HEK293 (cell line): ENCODE results near the gene PDCD7.

Source experiments
- GFI1B ChIP-seq: fragments of 450-650 bp; formaldehyde crosslinking; IDR thresholded peaks from 2 replicates; pipeline ENCODE4 v1.5.1; 2016; ENCODE audit warnings: missing biosample characterization, missing genetic modification characterization
- HOXA7 ChIP-seq: sonication (generic); formaldehyde crosslinking; IDR thresholded peaks from 2 replicates; pipeline ENCODE4 v1.8.1; 2022; ENCODE audit warnings: missing genetic modification reagents, borderline replicate concordance
- KLF8 ChIP-seq: fragments of 450-650 bp; formaldehyde crosslinking; IDR thresholded peaks from 2 replicates; pipeline ENCODE4 v1.5.1; 2016; ENCODE audit warnings: missing biosample characterization, missing genetic modification characterization
- KLF9 ChIP-seq: fragments of 450-650 bp; formaldehyde crosslinking; IDR thresholded peaks from 2 replicates; pipeline ENCODE4 v1.5.1; 2016; ENCODE audit warnings: missing biosample characterization, missing genetic modification characterization, low read depth
- PRDM4 ChIP-seq: fragments of 450-650 bp; formaldehyde crosslinking; IDR thresholded peaks from 2 replicates; pipeline ENCODE4 v1.5.1; 2017; ENCODE audit warnings: missing biosample characterization, missing genetic modification characterization
- REST ChIP-seq: fragments of 450-650 bp; formaldehyde crosslinking; IDR thresholded peaks from 2 replicates; pipeline ENCODE4 v1.5.1; 2016; ENCODE audit warnings: missing biosample characterization, missing genetic modification characterization
- SP7 ChIP-seq: fragments of 450-650 bp; formaldehyde crosslinking; IDR thresholded peaks from 2 replicates; pipeline ENCODE4 v1.5.1; 2016; ENCODE audit warnings: missing biosample characterization, missing genetic modification characterization
- TCF7L2 ChIP-seq: IDR thresholded peaks from 2 replicates; pipeline ENCODE4 v1.6.1; 2011; ENCODE audit warnings: low read depth, mild to moderate bottlenecking, inconsistent platforms, low read length, moderate library complexity, borderline replicate concordance
- ZBTB20 ChIP-seq: fragments of 450-650 bp; formaldehyde crosslinking; IDR thresholded peaks from 2 replicates; pipeline ENCODE4 v1.5.1; 2016; ENCODE audit warnings: missing biosample characterization, missing genetic modification characterization
- ZFP37 ChIP-seq: fragments of 450-650 bp; formaldehyde crosslinking; IDR thresholded peaks from 2 replicates; pipeline ENCODE4 v1.5.1; 2016; ENCODE audit warnings: missing biosample characterization, missing genetic modification characterization
- ZFP69B ChIP-seq: fragments of 450-650 bp; formaldehyde crosslinking; IDR thresholded peaks from 2 replicates; pipeline ENCODE4 v1.5.1; 2016; ENCODE audit warnings: missing biosample characterization, missing genetic modification characterization
- ZIC2 ChIP-seq: fragments of 450-650 bp; formaldehyde crosslinking; IDR thresholded peaks from 2 replicates; pipeline ENCODE4 v1.5.1; 2016; ENCODE audit warnings: missing biosample characterization, missing genetic modification characterization
- ZNF132 ChIP-seq: fragments of 450-650 bp; formaldehyde crosslinking; IDR thresholded peaks from 2 replicates; pipeline ENCODE4 v1.5.1; 2017; ENCODE audit warnings: missing biosample characterization, missing genetic modification characterization, borderline replicate concordance
- ZNF140 ChIP-seq: fragments of 450-650 bp; formaldehyde crosslinking; IDR thresholded peaks from 2 replicates; pipeline ENCODE4 v1.5.1; 2016; ENCODE audit warnings: missing biosample characterization, missing genetic modification characterization
- ZNF19 ChIP-seq: fragments of 450-650 bp; formaldehyde crosslinking; IDR thresholded peaks from 2 replicates; pipeline ENCODE4; 2016; ENCODE audit warnings: missing biosample characterization, missing genetic modification characterization, low read depth
- ZNF2 ChIP-seq: fragments of 450-650 bp; formaldehyde crosslinking; IDR thresholded peaks from 2 replicates; pipeline ENCODE4 v1.5.1; 2016; ENCODE audit warnings: missing biosample characterization, missing genetic modification characterization
- ZNF214 ChIP-seq: fragments of 450-650 bp; formaldehyde crosslinking; IDR thresholded peaks from 2 replicates; pipeline ENCODE4 v1.5.1; 2017; ENCODE audit warnings: missing biosample characterization, mild to moderate bottlenecking, missing genetic modification characterization, borderline replicate concordance
- ZNF221 ChIP-seq: fragments of 450-650 bp; formaldehyde crosslinking; IDR thresholded peaks from 2 replicates; pipeline ENCODE4 v1.5.1; 2017; ENCODE audit warnings: missing biosample characterization, missing genetic modification characterization, borderline replicate concordance
- ZNF324 ChIP-seq: fragments of 450-650 bp; formaldehyde crosslinking; IDR thresholded peaks from 2 replicates; pipeline ENCODE4 v1.5.1; 2016; ENCODE audit warnings: missing biosample characterization, missing genetic modification characterization
- ZNF600 ChIP-seq: fragments of 450-650 bp; formaldehyde crosslinking; IDR thresholded peaks from 2 replicates; pipeline ENCODE4 v1.5.1; 2016; ENCODE audit warnings: missing biosample characterization, missing genetic modification characterization
- ZNF623 ChIP-seq: fragments of 450-650 bp; formaldehyde crosslinking; IDR thresholded peaks from 2 replicates; pipeline ENCODE4 v1.5.1; 2016; ENCODE audit warnings: missing biosample characterization, missing genetic modification characterization
- ZNF626 ChIP-seq: fragments of 450-650 bp; sonication (Bioruptor Pico); formaldehyde crosslinking; IDR thresholded peaks from 2 replicates; pipeline ENCODE4 v1.5.1; 2018; ENCODE audit warnings: missing biosample characterization, missing genetic modification characterization, inconsistent platforms
- ZNF654 ChIP-seq: fragments of 450-650 bp; formaldehyde crosslinking; IDR thresholded peaks from 2 replicates; pipeline ENCODE4 v1.5.1; 2016; ENCODE audit warnings: low read depth, missing biosample characterization, missing genetic modification characterization
- ZNF660 ChIP-seq: fragments of 450-650 bp; IDR thresholded peaks from 2 replicates; pipeline ENCODE4 v1.5.1; 2018; ENCODE audit warnings: missing biosample characterization, mild to moderate bottlenecking, missing genetic modification characterization
- ZNF701 ChIP-seq: fragments of 450-650 bp; formaldehyde crosslinking; IDR thresholded peaks from 2 replicates; pipeline ENCODE4 v1.5.1; 2016; ENCODE audit warnings: missing biosample characterization, missing genetic modification characterization
- ZNF768 ChIP-seq: fragments of 450-650 bp; formaldehyde crosslinking; IDR thresholded peaks from 2 replicates; pipeline ENCODE4 v1.5.1; 2018; ENCODE audit warnings: missing biosample characterization, mild to moderate bottlenecking, missing genetic modification characterization
- ZNF791 ChIP-seq: fragments of 450-650 bp; formaldehyde crosslinking; IDR thresholded peaks from 2 replicates; pipeline ENCODE4 v1.5.1; 2016; ENCODE audit warnings: missing biosample characterization, missing genetic modification characterization
- ZSCAN23 ChIP-seq: fragments of 450-650 bp; formaldehyde crosslinking; IDR thresholded peaks from 2 replicates; pipeline ENCODE4 v1.5.1; 2016; ENCODE audit warnings: missing biosample characterization, missing genetic modification characterization
- ZSCAN30 ChIP-seq: fragments of 450-650 bp; IDR thresholded peaks from 2 replicates; pipeline ENCODE4 v1.5.1; 2018; ENCODE audit warnings: missing biosample characterization, mild to moderate bottlenecking, missing genetic modification characterization, moderate library complexity
- TF ChIP-seq, protein P1 (sequence below): fragments of 450-650 bp; formaldehyde crosslinking; IDR thresholded peaks from 2 replicates; pipeline ENCODE4 v1.5.1; 2016; ENCODE audit warnings: missing biosample characterization, missing genetic modification characterization
- TF ChIP-seq, protein P2 (sequence below): fragments of 450-650 bp; formaldehyde crosslinking; IDR thresholded peaks from 2 replicates; pipeline ENCODE4 v1.5.1; 2017; ENCODE audit warnings: missing biosample characterization, missing genetic modification characterization
- TF ChIP-seq, protein P3 (sequence below): fragments of 450-650 bp; formaldehyde crosslinking; IDR thresholded peaks from 2 replicates; pipeline ENCODE4 v1.5.1; 2017; ENCODE audit warnings: missing biosample characterization, missing genetic modification characterization

The PDCD7 gene

DNA sequence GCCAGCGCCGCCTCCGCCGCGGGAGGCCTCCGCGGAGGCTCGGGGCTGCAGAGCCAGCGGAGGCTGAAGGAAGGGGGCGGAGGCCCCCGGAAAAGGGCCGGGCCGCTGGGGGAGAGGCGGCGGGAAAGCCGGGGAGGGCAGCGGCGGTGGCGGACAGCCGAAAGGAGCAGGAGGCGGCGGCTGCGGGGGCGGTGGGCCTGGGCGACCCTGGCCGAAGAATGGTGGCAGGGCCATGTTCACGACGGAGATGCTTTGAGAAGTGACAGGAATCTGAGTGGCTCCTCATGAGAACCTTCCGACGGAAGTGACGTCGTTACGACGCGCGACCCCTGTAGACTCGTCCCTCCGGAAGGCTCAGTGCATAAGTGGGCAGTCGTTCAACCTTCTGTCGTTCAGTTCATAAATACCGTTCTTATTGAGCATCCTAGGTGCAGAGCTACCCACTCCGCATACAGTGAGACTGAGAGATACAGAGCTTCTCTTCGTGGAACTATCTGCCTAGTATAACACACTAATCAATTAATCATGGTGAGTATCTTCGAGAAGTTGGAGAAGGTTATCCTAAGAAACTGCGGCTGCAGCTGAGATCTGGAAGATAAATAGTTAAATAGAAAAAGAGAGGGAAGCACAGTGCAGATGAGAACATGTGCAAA is at the start of gene PDCD7 (continued):
- TF ChIP-seq ZBTB20 (tag by site-specific recombination) (peak; percentile 74), ZNF19 (tag by site-specific recombination) (no peak), ZSCAN23 (no peak), ZNF2 (tag by site-specific recombination) (0 out of 2 replicates have a peak, but pooled peaks have one; percentile 18), SP7 (tag by site-specific recombination) (peak; percentile 57; the same call in 1 of the 2 replicates), KLF9 (tag by site-specific recombination) (peak; percentile 78), ZNF701 (tag by site-specific recombination) (no peak), ZIC2 (tag by site-specific recombination) (no peak), ZSCAN30 (tag by site-specific recombination) (no peak), ZFP37 (tag by site-specific recombination) (no peak), ZNF324 (tag by site-specific recombination) (no peak), ZNF626 (tag by site-specific recombination) (no peak), ZNF214 (tag by site-specific recombination) (no peak), ZNF768 (no peak), ZFP69B (tag by site-specific recombination) (0 out of 2 replicates have a peak, but pooled peaks have one; percentile 14), ZNF791 (tag by site-specific recombination) (no peak), KLF8 (tag by site-specific recombination) (no peak; the same call in 1 of the 2 replicates), ZNF221 (no peak), ZNF600 (tag by site-specific recombination) (no peak), ZNF654 (no peak), PRDM4 (tag by site-specific recombination) (no peak), ZNF660 (tag by site-specific recombination) (no peak), ZNF623 (no peak; the same call in 1 of the 2 replicates), HOXA7 (CRISPR knock-in tag) (no peak), ZNF132 (tag by site-specific recombination) (no peak), REST (tag by site-specific recombination) (no peak), ZNF140 (tag by site-specific recombination) (no peak), GFI1B (tag by site-specific recombination) (no peak), TCF7L2 (no peak)
- TF ChIP-seq, protein P1, sequence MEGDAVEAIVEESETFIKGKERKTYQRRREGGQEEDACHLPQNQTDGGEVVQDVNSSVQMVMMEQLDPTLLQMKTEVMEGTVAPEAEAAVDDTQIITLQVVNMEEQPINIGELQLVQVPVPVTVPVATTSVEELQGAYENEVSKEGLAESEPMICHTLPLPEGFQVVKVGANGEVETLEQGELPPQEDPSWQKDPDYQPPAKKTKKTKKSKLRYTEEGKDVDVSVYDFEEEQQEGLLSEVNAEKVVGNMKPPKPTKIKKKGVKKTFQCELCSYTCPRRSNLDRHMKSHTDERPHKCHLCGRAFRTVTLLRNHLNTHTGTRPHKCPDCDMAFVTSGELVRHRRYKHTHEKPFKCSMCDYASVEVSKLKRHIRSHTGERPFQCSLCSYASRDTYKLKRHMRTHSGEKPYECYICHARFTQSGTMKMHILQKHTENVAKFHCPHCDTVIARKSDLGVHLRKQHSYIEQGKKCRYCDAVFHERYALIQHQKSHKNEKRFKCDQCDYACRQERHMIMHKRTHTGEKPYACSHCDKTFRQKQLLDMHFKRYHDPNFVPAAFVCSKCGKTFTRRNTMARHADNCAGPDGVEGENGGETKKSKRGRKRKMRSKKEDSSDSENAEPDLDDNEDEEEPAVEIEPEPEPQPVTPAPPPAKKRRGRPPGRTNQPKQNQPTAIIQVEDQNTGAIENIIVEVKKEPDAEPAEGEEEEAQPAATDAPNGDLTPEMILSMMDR (tag by site-specific recombination): no peak
- TF ChIP-seq, protein P2, sequence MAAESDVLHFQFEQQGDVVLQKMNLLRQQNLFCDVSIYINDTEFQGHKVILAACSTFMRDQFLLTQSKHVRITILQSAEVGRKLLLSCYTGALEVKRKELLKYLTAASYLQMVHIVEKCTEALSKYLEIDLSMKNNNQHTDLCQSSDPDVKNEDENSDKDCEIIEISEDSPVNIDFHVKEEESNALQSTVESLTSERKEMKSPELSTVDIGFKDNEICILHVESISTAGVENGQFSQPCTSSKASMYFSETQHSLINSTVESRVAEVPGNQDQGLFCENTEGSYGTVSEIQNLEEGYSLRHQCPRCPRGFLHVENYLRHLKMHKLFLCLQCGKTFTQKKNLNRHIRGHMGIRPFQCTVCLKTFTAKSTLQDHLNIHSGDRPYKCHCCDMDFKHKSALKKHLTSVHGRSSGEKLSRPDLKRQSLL: no peak
- TF ChIP-seq, protein P3, sequence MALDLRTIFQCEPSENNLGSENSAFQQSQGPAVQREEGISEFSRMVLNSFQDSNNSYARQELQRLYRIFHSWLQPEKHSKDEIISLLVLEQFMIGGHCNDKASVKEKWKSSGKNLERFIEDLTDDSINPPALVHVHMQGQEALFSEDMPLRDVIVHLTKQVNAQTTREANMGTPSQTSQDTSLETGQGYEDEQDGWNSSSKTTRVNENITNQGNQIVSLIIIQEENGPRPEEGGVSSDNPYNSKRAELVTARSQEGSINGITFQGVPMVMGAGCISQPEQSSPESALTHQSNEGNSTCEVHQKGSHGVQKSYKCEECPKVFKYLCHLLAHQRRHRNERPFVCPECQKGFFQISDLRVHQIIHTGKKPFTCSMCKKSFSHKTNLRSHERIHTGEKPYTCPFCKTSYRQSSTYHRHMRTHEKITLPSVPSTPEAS (tag by site-specific recombination): no peak
